ENCODE results near the gene IL18RAP.

GRCh38 chr2:102453501-102453900 is 30.5 kb downstream of the IL18RAP start:
- TF ChIP-seq CTCF (IDR thresholded peaks at IDR 0.05) (no peak), POLR2A (IDR thresholded peaks at IDR 0.05) (no peak)
